MM.1S (cell line): ENCODE measurements around the gene BMP7.

Source experiments
- CTCF ChIP-seq: fragments of 300-600 bp; sonication (generic); IDR thresholded peaks from 2 replicates; pipeline ENCODE4 v1.5.1; 2016; ENCODE audit warnings: antibody characterized with exemption, low read length, mixed read lengths
- EZH2 ChIP-seq: fragments of 300-600 bp; sonication (generic); optimal IDR thresholded peaks from 2 replicates; pipeline ENCODE3; 2017; ENCODE audit warnings: low read depth, mild to moderate bottlenecking, antibody characterized with exemption, low read length, mixed read lengths
- EZH2phosphoT487 ChIP-seq: fragments of 300-600 bp; sonication (generic); IDR thresholded peaks from 2 replicates; pipeline ENCODE4 v1.6.1; 2018; ENCODE audit warnings: antibody characterized with exemption, low read length

- TF ChIP-seq CTCF = no peak
- no peak for TF ChIP-seq EZH2
- no peak for TF ChIP-seq EZH2phosphoT487
These were observed 91.7 kb downstream of the BMP7 start for GRCh38 chr20:57174737-57175136.
